ENCODE results near the gene MEG3.

Gene MEG3

GRCh38 chr14:100901391-100902183 lies 75.7 kb downstream of the MEG3 start:
- no peak for DNase-seq

- no peak for DNase-seq
These were observed 76.6 kb downstream of the MEG3 start for GRCh38 chr14:100902295-100903133.

- no peak for DNase-seq
These were observed 77.2 kb downstream of the MEG3 start for GRCh38 chr14:100903134-100903468.

GRCh38 chr14:100903672-100904185 lies 77.8 kb downstream of the MEG3 start, which contains the start of gene RTL1:
Gene RTL1 (minus strand): TSS chr14:100903722. CDS start chr14:100884788, 18,934 bp downstream.
- no peak for DNase-seq

- no peak for DNase-seq
These were observed 78.6 kb downstream of the MEG3 start for GRCh38 chr14:100904307-100905087.

- DNase-seq: no peak
These were observed 79.2 kb downstream of the MEG3 start for GRCh38 chr14:100905166-100905565.

GRCh38 chr14:100906420-100906819 lies 80.5 kb downstream of the MEG3 start:
- DNase-seq: no peak

GRCh38 chr14:100907240-100907639 lies 81.3 kb downstream of the MEG3 start:
- DNase-seq: no peak

GRCh38 chr14:100909439-100909838 lies 83.5 kb downstream of the MEG3 start:
- no peak for DNase-seq

Measured in CD4-positive, alpha-beta T cell treated with Interleukin-4 for 1 hour (primary cell).